HG02970 (cell line): Measurements from ENCODE around the gene LARGE2.

Source experiments
- ATAC-seq: cut with Tn5 transposase; IDR thresholded peaks from one replicate; pipeline ENCODE4 v1.9.1; 2021; ENCODE audit warnings: mild to moderate bottlenecking, moderate library complexity, moderate number of reproducible peaks; ENCODE audit not compliant: unreplicated experiment, low FRiP score

LARGE2 gene

GRCh38 chr11:45922425-45923082 is at the start of gene LARGE2:
LARGE2 (plus strand) TSS chr11:45922656; CDS start chr11:45922883, 227 bp downstream.
- ATAC-seq = no peak

GRCh38 chr11:45876401-45876800 is 46.1 kb upstream of the LARGE2 start:
- no peak for ATAC-seq

GRCh38 chr11:45877221-45877620 is 45.2 kb upstream of the LARGE2 start:
- no peak for ATAC-seq

- ATAC-seq = no peak
Measured at GRCh38 chr11:45877845-45878244, 44.6 kb upstream of the LARGE2 start.

- no peak for ATAC-seq
Measured at GRCh38 chr11:45879803-45880686, 42.4 kb upstream of the LARGE2 start.

GRCh38 chr11:45880772-45881570 is 41.5 kb upstream of the LARGE2 start:
- ATAC-seq = no peak

GRCh38 chr11:45881708-45882368 is 40.6 kb upstream of the LARGE2 start:
- no peak for ATAC-seq

- no peak for ATAC-seq
Measured at GRCh38 chr11:45884596-45885185, 37.8 kb upstream of the LARGE2 start.

GRCh38 chr11:45885274-45885920 is 37.1 kb upstream of the LARGE2 start, which contains the start of gene MAPK8IP1:
MAPK8IP1 (plus strand) TSS chr11:45885651; CDS start chr11:45885821, 170 bp downstream.
- no peak for ATAC-seq

- ATAC-seq = no peak
Measured at GRCh38 chr11:45885921-45886721, 36.3 kb upstream of the LARGE2 start.

- no peak for ATAC-seq
Measured at GRCh38 chr11:45886816-45887520, 35.5 kb upstream of the LARGE2 start.

GRCh38 chr11:45887587-45887986 is 34.9 kb upstream of the LARGE2 start:
- no peak for ATAC-seq

- no peak for ATAC-seq
Measured at GRCh38 chr11:45889555-45889954, 32.9 kb upstream of the LARGE2 start.

- ATAC-seq = no peak
Measured at GRCh38 chr11:45889966-45890365, 32.5 kb upstream of the LARGE2 start.

GRCh38 chr11:45890886-45891550 is 31.4 kb upstream of the LARGE2 start:
- ATAC-seq = no peak

- no peak for ATAC-seq
Measured at GRCh38 chr11:45892856-45893255, 29.6 kb upstream of the LARGE2 start.

GRCh38 chr11:45894555-45895247 is 27.8 kb upstream of the LARGE2 start:
- ATAC-seq = no peak
